H9 (cell line): ENCODE measurements around the gene OTOS. TPM values are rescaled to one million over a fixed set of nuclear protein-coding genes. Genes with fewer than 3 reads are reported as not detected.

Experiments used
- DNase-seq: peaks from one replicate; pipeline ENCODE4 v3.0.0-alpha.2; 2017
- H2AFZ ChIP-seq: one replicate; pipeline ENCODE4 v1.6.1; 2013; ENCODE audit warnings: mild to moderate bottlenecking, low read length, control low read depth, moderate library complexity
- H2AK5ac ChIP-seq: 2 replicates; pipeline ENCODE4 v1.6.1; 2013; ENCODE audit warnings: low read length, control low read depth, mixed read lengths; ENCODE audit not compliant: insufficient read length
- H2BK120ac ChIP-seq: one replicate; pipeline ENCODE4 v1.6.1; 2013; ENCODE audit warnings: low read depth, mild to moderate bottlenecking, low read length, control low read depth, inconsistent platforms; ENCODE audit not compliant: poor library complexity, severe bottlenecking
- H2BK12ac ChIP-seq: 2 replicates; pipeline ENCODE4 v1.6.1; 2013; ENCODE audit warnings: low read length, control low read depth, mixed read lengths, low read depth; ENCODE audit not compliant: insufficient read length
- H2BK15ac ChIP-seq: 2 replicates; pipeline ENCODE4 v1.6.1; 2013; ENCODE audit warnings: low read depth, low read length, control low read depth
- H2BK20ac ChIP-seq: one replicate; pipeline ENCODE4 v1.6.1; 2013; ENCODE audit warnings: low read depth, mild to moderate bottlenecking, low read length, control low read depth, inconsistent platforms; ENCODE audit not compliant: poor library complexity, severe bottlenecking
- H2BK5ac ChIP-seq: 2 replicates; pipeline ENCODE4 v1.6.1; 2013; ENCODE audit warnings: low read length, control low read depth, mixed read lengths; ENCODE audit not compliant: insufficient read length
- H3K14ac ChIP-seq: 2 replicates; pipeline ENCODE4 v1.6.1; 2013; ENCODE audit warnings: low read length, control low read depth; ENCODE audit not compliant: insufficient read depth
- H3K18ac ChIP-seq: 2 replicates; pipeline ENCODE4 v1.6.1; 2013; ENCODE audit warnings: low read depth, mild to moderate bottlenecking, mixed read lengths, low read length, control low read depth; ENCODE audit not compliant: insufficient read length
- H3K23ac ChIP-seq: 2 replicates; pipeline ENCODE4 v1.6.1; 2013; ENCODE audit warnings: low read length, control low read depth, mixed read lengths, low read depth; ENCODE audit not compliant: insufficient read length
- H3K23me2 ChIP-seq: 2 replicates; pipeline ENCODE4 v1.6.1; 2013; ENCODE audit warnings: low read depth, mild to moderate bottlenecking, mixed read lengths, low read length, control low read depth; ENCODE audit not compliant: insufficient read length, poor library complexity, severe bottlenecking
- H3K27ac ChIP-seq: 2 replicates; pipeline ENCODE4 v1.5.1; 2013; ENCODE audit warnings: low read length, control low read depth, mixed read lengths, low read depth; ENCODE audit not compliant: insufficient read length
- H3K27me3 ChIP-seq: 2 replicates; pipeline ENCODE4 v1.6.1; 2013; ENCODE audit warnings: low read length, control low read depth, inconsistent platforms; ENCODE audit not compliant: insufficient read depth
- H3K4ac ChIP-seq: 2 replicates; pipeline ENCODE4 v1.6.1; 2013; ENCODE audit warnings: low read depth, mild to moderate bottlenecking, control low read depth, inconsistent platforms, low read length, moderate library complexity
- H3K4me1 ChIP-seq: 2 replicates; pipeline ENCODE4 v1.6.1; 2013; ENCODE audit warnings: low read length, control low read depth, inconsistent platforms; ENCODE audit not compliant: insufficient read depth
- H3K4me2 ChIP-seq: 2 replicates; pipeline ENCODE4 v1.6.1; 2013; ENCODE audit warnings: low read length, control low read depth, mixed read lengths; ENCODE audit not compliant: insufficient read length, insufficient read depth
- H3K56ac ChIP-seq: 2 replicates; pipeline ENCODE4 v1.6.1; 2013; ENCODE audit warnings: low read depth, mild to moderate bottlenecking, mixed read lengths, low read length, control low read depth; ENCODE audit not compliant: insufficient read length
- H3K79me1 ChIP-seq: 2 replicates; pipeline ENCODE4 v1.6.1; 2013; ENCODE audit warnings: low read depth, mild to moderate bottlenecking, moderate library complexity, low read length, control low read depth, inconsistent platforms; ENCODE audit not compliant: insufficient read depth, poor library complexity, severe bottlenecking
- H3K79me2 ChIP-seq: 2 replicates; pipeline ENCODE4 v1.6.1; 2013; ENCODE audit warnings: low read length, control low read depth, inconsistent platforms; ENCODE audit not compliant: insufficient read depth
- H3K9ac ChIP-seq: 2 replicates; pipeline ENCODE4 v1.6.1; 2013; ENCODE audit warnings: low read length, control low read depth, mixed read lengths; ENCODE audit not compliant: insufficient read length; ENCODE audit errors: extremely low read depth
- H3K9me3 ChIP-seq: one replicate; pipeline ENCODE4 v1.6.1; 2013; ENCODE audit warnings: low read depth, low read length, inconsistent platforms; ENCODE audit not compliant: control insufficient read depth
- H3T11ph ChIP-seq: one replicate; pipeline ENCODE4 v1.6.1; 2013; ENCODE audit warnings: mild to moderate bottlenecking, low read length, control low read depth, inconsistent platforms
- H4K20me1 ChIP-seq: one replicate; pipeline ENCODE4 v1.6.1; 2013; ENCODE audit not compliant: control insufficient read depth, insufficient read length, insufficient read depth
- H4K5ac ChIP-seq: 2 replicates; pipeline ENCODE4 v1.6.1; 2013; ENCODE audit warnings: low read depth, mild to moderate bottlenecking, mixed read lengths, low read length, control low read depth; ENCODE audit not compliant: insufficient read length
- H4K8ac ChIP-seq: replicated peaks from 2 replicates; pipeline ENCODE4 v1.6.1; 2013; ENCODE audit warnings: low read length, control low read depth, mixed read lengths, low read depth; ENCODE audit not compliant: insufficient read length
- H4K91ac ChIP-seq: 2 replicates; pipeline ENCODE4 v1.6.1; 2013; ENCODE audit warnings: low read depth, mild to moderate bottlenecking, moderate library complexity, mixed read lengths, low read length, control low read depth; ENCODE audit not compliant: insufficient read length
- H3K27ac Mint-ChIP-seq, 3 experiments: 2 replicates in 2 of 3; 3 replicates in 1 of 3; pipeline ENCODE4 v1.8.0; 2020 to 2021; ENCODE audit warnings: mixed read lengths in 3 of 3, mild to moderate bottlenecking in 1 of 3, moderate library complexity in 1 of 3
- H3K27me3 Mint-ChIP-seq: 2 replicates; pipeline ENCODE4 v1.8.0; 2021; ENCODE audit warnings: low read depth, mild to moderate bottlenecking, moderate library complexity, mixed read lengths
- H3K36me3 Mint-ChIP-seq, 3 experiments: 2 replicates in 2 of 3; 3 replicates in 1 of 3; pipeline ENCODE4 v1.8.0; 2020 to 2021; ENCODE audit warnings: low read depth in 3 of 3, mixed read lengths in 3 of 3; ENCODE audit not compliant: insufficient read depth in 1 of 3
- H3K4me1 Mint-ChIP-seq, 2 experiments: 2 replicates each; pipeline ENCODE4 v1.8.0; 2020; ENCODE audit warnings: mixed read lengths in 2 of 2
- H3K4me3 Mint-ChIP-seq, 2 experiments: 2 replicates in 1 of 2; 3 replicates in 1 of 2; pipeline ENCODE4 v1.8.0; 2020 to 2021; ENCODE audit warnings: mild to moderate bottlenecking in 2 of 2, mixed read lengths in 2 of 2, moderate library complexity in 1 of 2
- H3K9me3 Mint-ChIP-seq, 2 experiments: 2 replicates in 1 of 2; 3 replicates in 1 of 2; pipeline ENCODE4 v1.8.0; 2020; ENCODE audit warnings: mild to moderate bottlenecking in 2 of 2, mixed read lengths in 2 of 2, moderate library complexity in 1 of 2
- CTCF ChIP-seq: fragments of 200-600 bp; sonication (generic); conservative IDR thresholded peaks from 3 replicates; pipeline ENCODE4 v1.8.0; 2021; ENCODE audit warnings: antibody characterized with exemption, mild to moderate bottlenecking
- WGBS: extraction: QIAGEN DNeasy Blood & Tissue Kit; methylation state at CpG from one replicate; pipeline ENCODE4 v1.1.7; 2013; ENCODE audit warnings: missing lambda C conversion rate, low lambda C conversion rate, mixed read lengths; ENCODE audit not compliant: insufficient read length; ENCODE audit errors: extremely low coverage; 5-methylcytosine and 5-hydroxymethylcytosine counted together
- total RNA-seq: library from RNA; stranded (reverse); gene quantifications from 2 replicates; pipeline ENCODE4 v1.2.1, GENCODE V29; 2021

The OTOS gene
- total RNA-seq, 1 experiment from 2014 or later: not detected

GRCh38 chr2:240114233-240114632, 26.2 kb downstream of the OTOS start:
- no peak overlapping the region for H3K27ac ChIP-seq
- H3K9me3 Mint-ChIP-seq: peaks cover 0 to 8% of the 10 kb centered on the region in 2 experiments; a peak in 2 of 5 replicates
- no peak overlapping the region for H3K18ac ChIP-seq
- no peak overlapping the region for H3K4me3 Mint-ChIP-seq
- H2BK12ac ChIP-seq: no peak overlapping the region
- H3K36me3 Mint-ChIP-seq: no peaks in the 10 kb centered on the region
- H3T11ph ChIP-seq: no peak overlapping the region
- H3K9me3 ChIP-seq: no peaks in the 10 kb centered on the region
- no peak overlapping the region for H2AFZ ChIP-seq
- no CpG with 5 or more reads among the region's 6 CpGs for WGBS
- no peak overlapping the region for H3K4ac ChIP-seq
- H4K8ac ChIP-seq: no peak overlapping the region
- TF ChIP-seq CTCF: no peak
- H2BK5ac ChIP-seq: no peak overlapping the region
- H3K79me1 ChIP-seq: no peaks in the 10 kb centered on the region
- H2AK5ac ChIP-seq: no peak overlapping the region
- H3K23ac ChIP-seq: no peak overlapping the region
- H3K14ac ChIP-seq: no peak overlapping the region
- H2BK20ac ChIP-seq: no peak overlapping the region
- no peaks in the 10 kb centered on the region for H4K20me1 ChIP-seq
- no peak overlapping the region for H3K56ac ChIP-seq
- H3K23me2 ChIP-seq: no peaks in the 10 kb centered on the region
- H3K4me1 Mint-ChIP-seq: peaks cover 9 to 19% of the 10 kb centered on the region in 2 experiments
- H4K5ac ChIP-seq: no peak overlapping the region
- no peaks in the 10 kb centered on the region for H3K27me3 ChIP-seq
- peaks cover 11% of the 10 kb centered on the region for H3K27me3 Mint-ChIP-seq
- H3K79me2 ChIP-seq: no peaks in the 10 kb centered on the region
- no peak overlapping the region for H3K27ac Mint-ChIP-seq
- H3K4me1 ChIP-seq: peaks cover 4% of the 10 kb centered on the region; the same call in 1 of the 2 replicates
- no peak for DNase-seq
- H2BK15ac ChIP-seq: no peak overlapping the region
- no peak overlapping the region for H3K9ac ChIP-seq
- no peak overlapping the region for H4K91ac ChIP-seq
- H2BK120ac ChIP-seq: no peak overlapping the region
- H3K4me2 ChIP-seq: no peak overlapping the region
